GM12872 (cell line): ENCODE results near the gene TPSG1.

Experiments
- TF ChIP-seq, protein P1 (sequence below): IDR thresholded peaks from 3 replicates; pipeline ENCODE4 v1.5.1; 2011; ENCODE audit warnings: low read depth, mild to moderate bottlenecking, low read length, moderate library complexity; ENCODE audit not compliant: insufficient read depth

The TPSG1 gene

DNA sequence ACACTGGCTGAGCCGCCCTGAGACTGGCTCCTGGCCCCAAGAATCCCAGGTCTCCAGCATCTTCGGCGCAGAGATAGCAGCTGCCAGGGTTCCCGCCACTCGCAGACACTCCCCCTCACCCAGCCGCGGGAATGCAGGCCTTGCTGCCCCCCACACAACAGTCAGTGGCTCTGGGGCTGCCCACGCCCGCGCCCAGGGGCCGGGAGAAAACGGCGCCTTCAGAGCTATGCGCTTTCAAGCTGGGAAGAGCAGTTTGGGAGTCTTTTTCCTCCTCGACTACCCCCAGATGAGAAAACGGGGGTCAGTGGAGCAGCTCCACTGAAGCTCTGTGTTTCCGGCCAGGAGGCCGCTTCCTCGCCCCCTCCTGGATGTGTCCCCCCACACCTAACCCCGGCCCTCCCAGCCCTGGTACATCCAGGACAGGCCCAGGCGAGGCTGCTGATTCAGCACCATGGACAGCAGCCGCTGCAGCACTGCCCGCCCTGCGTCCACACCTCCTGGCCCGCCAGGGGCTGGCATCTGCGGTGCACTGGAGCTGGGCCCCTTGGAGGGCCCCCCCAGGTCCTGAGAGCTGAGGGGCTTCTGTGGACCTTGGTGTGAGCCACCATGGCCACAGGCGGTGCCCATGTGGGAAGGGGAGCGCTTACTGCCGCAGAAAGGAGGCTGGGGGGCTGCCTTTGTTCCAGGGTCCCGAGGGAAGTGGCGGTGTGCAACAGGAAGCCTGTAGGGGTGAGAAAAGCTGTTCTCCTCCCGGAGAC is 36.5 kb downstream of the TPSG1 start:
- TF ChIP-seq, protein P1, sequence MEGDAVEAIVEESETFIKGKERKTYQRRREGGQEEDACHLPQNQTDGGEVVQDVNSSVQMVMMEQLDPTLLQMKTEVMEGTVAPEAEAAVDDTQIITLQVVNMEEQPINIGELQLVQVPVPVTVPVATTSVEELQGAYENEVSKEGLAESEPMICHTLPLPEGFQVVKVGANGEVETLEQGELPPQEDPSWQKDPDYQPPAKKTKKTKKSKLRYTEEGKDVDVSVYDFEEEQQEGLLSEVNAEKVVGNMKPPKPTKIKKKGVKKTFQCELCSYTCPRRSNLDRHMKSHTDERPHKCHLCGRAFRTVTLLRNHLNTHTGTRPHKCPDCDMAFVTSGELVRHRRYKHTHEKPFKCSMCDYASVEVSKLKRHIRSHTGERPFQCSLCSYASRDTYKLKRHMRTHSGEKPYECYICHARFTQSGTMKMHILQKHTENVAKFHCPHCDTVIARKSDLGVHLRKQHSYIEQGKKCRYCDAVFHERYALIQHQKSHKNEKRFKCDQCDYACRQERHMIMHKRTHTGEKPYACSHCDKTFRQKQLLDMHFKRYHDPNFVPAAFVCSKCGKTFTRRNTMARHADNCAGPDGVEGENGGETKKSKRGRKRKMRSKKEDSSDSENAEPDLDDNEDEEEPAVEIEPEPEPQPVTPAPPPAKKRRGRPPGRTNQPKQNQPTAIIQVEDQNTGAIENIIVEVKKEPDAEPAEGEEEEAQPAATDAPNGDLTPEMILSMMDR, result no peak

DNA sequence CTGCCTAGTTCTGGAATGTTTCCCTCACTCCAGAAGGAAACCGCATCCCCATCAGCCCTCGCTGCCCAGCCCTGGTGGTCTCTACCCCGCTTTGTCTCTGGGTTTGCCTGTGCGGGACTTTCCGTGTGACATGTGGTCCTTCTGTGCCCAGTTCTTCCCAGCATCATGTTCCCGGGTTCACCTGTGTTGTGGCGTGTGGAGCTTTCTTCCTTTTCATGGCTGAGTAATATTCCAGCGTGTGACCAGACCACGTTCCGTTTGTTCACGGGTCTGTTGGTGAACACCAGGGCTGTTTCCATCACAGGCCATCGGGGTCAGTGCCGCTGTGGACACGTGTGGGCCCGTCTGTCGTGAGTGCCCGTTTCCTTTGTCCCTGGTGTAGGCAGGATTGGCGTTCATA is 40.1 kb downstream of the TPSG1 start:
- TF ChIP-seq, protein P1, result no peak

DNA sequence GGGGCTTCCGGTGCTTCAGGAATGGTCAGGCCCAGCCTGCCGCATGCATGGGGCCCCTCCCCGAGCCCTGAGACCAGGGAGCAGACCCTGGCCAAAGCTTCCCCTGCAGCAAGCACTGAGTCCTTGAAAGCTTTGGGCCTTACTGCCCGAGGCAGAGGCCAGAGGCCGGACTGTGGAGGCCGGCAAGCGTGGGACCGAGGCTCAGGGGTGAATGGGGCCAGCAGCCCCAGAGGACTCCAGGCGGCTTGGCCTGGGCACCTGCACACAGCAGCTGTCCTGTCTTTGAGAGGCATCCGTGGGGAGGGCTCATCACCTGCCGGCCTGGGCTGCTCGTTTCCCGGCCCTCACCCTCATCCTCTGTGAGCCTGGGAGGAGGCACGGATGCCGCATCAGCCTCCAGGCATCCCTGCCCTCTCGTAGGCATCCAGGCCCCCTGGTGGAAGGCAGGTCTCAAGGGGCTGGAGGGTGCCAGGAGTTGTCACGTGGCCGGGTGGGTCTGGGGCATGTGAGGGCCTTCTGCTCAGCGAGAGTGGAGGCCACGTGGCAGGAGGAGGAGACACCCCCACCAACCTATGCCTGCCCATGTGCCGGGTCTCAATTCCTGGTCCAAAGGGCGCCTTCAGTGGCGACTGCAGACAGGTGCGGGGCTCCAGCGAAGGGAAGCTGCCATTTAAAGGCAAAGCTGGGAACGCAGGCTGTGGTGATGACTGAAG is 40.8 kb downstream of the TPSG1 start:
- TF ChIP-seq, protein P1, result no peak

DNA sequence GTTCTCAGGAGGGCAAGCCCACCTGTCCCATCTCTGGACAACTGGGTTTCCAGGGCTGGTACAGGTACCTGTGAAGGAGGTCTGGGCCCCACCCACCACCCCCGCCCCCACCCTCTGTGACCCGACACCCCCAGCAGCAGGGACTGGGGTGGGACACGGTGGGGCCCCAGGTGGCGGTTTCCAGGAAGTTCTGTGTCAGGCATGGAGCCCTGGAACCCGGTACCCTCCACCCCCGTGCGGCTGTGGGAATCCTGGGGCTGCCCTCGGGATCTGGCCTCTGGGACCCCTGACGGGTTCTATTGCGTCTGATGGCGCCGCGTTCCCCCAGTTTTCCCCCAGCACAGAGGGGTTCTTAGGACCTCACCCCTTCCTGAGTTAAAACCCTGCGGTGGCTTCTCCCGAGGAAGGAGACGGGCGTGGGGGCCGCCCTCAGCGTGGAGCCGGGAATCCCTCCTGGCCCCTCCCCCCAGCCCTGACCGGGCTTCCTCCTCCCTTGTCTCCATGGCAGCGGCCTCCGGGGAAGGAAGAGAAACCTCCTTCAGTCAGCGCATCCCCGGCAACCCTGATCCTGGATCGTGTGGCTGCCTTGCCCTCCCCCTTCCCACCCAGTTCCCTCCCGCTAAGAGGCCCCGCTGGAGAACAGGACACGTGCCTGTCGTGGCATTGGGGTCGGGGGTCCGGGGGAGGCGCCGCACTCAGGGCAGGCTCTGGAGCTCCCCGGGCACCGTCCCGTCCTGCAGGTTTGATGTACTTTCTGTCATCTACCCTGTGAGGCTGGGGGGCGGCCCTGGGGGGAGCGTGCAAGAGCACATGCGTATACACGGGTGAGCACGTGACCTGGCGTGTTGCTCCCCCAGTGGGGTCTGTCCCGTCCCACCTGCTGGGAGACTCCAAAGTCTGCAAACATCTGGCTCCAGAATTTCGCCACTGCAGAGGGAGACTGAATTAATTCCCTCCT is 41.8 kb downstream of the TPSG1 start:
- TF ChIP-seq, protein P1, result no peak

DNA sequence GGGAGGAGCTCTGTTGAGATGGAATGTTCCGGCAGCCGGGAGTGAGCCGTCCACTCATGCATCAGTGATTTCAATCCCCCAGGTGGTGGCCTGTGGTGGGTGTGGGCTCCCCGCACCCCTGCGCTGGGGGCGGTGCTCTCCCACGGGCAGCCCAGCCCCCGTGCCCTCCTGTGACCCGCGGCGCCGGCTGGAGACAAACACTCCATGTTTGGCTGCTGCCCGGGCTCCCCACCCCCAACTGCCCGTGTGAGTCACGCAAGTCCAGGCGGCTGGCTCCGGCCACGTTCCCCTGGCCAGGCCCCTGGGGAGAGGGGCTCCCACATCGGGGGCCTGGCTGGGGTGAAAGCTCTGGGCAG is 42.8 kb downstream of the TPSG1 start:
- TF ChIP-seq, protein P1, result no peak

DNA sequence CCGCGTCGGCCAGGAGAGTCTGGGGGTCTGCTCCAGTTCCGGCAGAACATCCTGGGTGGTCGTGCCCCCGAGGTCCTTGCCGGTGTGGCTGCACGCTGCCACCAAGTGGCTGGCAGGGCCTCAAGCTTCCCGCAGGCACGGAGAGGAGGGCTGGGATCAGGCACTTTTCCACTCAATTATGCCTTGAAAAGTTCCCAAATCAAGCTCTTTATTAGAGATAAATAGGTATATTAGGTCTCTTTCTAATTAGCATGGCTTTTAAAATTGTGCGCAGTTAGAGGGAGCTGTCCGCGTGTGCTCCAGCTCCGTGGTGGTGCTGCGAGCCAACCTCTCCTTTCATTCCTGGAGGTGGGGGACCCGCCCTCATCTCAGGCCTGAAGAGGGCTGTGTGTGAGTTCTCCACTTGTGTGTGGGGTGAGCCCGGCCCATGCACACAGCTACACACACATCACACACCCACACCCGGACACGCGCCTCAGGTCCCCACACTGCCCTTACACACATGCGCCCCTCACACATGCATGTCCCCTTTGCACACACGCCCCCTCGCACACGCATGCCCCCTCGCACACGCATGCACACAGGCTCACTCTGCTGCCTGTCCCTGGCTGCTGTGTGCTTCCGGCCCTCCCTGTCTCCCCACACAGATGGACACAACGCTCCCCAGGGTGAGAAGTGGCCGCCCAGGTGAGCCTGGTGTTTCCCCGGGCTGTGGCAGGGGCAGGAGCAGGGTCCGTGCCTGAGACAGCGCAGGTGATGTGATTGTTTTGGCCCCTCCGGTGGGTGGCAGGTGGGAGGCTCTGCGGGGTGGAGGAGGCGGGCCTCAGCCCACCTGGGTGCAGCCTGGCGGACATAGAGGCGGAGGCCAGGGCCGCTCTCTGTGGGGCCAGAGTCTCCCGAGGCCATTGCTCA is 43.4 kb downstream of the TPSG1 start:
- TF ChIP-seq, protein P1, result no peak
